GM21528 (cell line): ENCODE measurements around the gene FOLH1.
"Not testable (repeated sequence)": the region's sequence is repeated elsewhere in the genome, so short reads cannot be mapped to it uniquely, and the experiment has no call there.

Source experiments
- ATAC-seq: cut with Tn5 transposase; IDR thresholded peaks from one replicate; pipeline ENCODE4 v1.9.1; 2021; ENCODE audit warnings: mild to moderate bottlenecking, moderate library complexity; ENCODE audit not compliant: unreplicated experiment, low FRiP score

FOLH1 gene

GRCh38 chr11:49185597-49185996 is 22.8 kb downstream of the FOLH1 start:
- ATAC-seq, result not testable (repeated sequence)

DNA sequence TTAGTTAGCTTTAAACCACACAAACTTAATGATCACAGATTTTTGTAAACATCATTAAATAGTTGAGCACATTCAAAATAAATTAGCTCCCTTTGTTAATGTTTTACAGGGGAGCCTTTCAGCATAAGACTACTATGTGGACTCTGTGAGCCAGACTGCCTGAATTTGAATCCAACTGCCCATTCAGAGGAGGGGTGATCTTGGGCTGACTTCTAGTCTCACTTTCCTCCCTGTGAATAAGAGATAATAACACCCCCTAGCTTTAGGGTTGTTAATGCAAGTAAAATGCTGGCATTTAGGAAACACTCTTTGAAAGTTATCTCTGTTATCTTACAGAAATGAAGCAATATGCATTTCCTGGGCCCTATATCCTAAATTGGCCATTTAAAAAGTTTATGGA is 23.6 kb downstream of the FOLH1 start:
- not testable (repeated sequence) for ATAC-seq

DNA sequence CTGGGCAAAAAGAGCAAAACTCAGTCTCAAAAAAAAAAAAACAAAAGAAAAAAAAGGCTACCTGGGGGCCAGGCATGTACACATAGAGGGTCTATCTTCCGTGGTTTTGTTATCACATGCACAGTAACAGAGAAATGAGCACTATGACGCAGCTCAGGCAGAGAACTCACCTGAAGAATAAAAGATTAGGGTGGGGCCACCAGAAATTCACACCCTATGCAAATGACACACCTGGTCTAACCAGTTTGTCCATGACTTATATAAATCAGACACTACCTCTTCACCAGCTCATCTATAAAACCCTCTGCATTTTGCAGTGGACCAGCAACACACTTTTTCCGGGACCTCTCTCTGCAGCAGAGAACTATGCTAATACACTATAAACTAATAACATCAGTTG is 30.5 kb downstream of the FOLH1 start:
- ATAC-seq, result not testable (repeated sequence)

DNA sequence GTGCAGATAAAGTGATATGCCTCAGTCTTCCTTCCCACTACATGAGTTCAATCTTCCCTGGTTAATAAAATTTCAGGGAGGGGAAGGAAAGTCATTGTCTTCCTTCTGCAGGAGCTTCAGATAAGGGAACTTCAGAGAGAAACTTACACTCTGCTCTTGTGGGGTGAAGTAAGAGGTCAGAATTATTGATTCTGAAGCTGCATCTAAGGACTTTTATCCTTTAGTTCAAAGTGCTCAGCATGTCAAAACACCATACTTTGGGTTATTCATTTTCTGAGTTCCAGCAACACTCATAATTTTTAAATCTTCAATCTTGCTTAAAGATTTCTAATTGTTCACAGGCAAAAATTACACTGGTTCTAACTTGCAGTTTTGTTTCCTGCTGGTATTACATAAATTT is 33.0 kb downstream of the FOLH1 start:
- ATAC-seq, result not testable (repeated sequence)

DNA sequence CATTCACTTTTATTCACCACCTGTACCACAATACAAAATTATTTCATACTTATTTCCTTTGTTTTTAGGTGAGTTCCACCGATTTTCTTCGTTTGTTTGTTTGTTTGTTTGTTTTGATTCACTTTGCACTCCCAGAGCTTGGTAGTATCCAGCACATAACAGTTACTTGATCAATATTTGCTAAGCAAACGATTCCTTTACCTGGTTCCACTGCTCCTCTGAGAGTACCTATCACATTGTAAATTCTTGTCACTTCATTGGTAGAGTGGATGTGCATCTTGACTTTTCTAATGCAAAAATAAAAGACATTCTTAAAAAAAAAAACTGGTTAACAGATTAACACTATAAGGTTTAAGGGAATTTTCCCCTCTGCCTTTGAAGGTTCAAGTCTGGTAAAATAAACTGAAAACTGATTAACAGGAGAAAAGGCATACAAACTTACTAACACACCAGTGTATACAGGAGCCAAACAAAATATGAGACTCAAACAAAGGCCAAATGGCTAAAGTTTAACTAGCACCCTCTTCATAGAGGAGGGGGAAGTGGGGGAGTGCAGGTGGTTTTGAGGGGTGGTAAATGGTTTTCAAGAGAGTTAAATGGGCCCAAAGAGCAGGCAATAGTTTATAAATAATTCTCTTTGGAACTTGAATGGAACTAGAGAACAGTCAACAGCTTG is 33.6 kb downstream of the FOLH1 start:
- not testable (repeated sequence) for ATAC-seq

GRCh38 chr11:49171613-49172012 is 36.8 kb downstream of the FOLH1 start:
- ATAC-seq, result not testable (repeated sequence)

DNA sequence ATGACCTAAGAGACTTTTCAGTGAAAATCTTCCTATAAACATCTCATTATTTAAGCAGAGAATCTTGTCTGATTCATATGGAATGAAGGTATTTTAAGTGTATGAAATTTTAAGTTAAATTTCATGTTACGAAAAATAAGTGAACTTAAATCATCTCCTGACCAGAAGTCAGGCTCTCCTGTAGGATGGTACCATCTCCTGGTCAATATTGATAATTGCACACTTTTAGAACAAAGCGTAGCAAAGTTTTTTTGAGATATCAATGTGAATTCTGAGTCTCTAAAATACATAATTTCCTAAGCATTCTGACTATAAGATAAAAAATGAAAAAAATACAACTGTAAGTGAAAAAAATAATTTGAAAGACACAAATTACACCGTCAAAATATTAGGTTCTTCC is 38.8 kb downstream of the FOLH1 start:
- ATAC-seq, result not testable (repeated sequence)

- not testable (repeated sequence) for ATAC-seq
These were observed 39.4 kb downstream of the FOLH1 start for GRCh38 chr11:49168992-49169391.

- no peak for ATAC-seq
These were observed 57.2 kb downstream of the FOLH1 start for GRCh38 chr11:49151211-49151610.

- ATAC-seq, result not testable (repeated sequence)
These were observed 106.0 kb downstream of the FOLH1 start for GRCh38 chr11:49102356-49102755.
